Subcutaneous abdominal adipose tissue (tissue), 5 donors: ENCODE results near the gene NDST4.
"Not testable (repeated sequence)": the region's sequence is repeated elsewhere in the genome, so short reads cannot be mapped to it uniquely, and the experiment has no call there.

Experiments
- H3K27ac ChIP-seq: one replicate; pipeline ENCODE4 v1.7.0; 2013; ENCODE audit warnings: low read depth, mild to moderate bottlenecking, inconsistent platforms, low read length, moderate library complexity
- H3K27me3 ChIP-seq, 5 donors: one replicate each; pipeline ENCODE4 v1.7.0; 2013; ENCODE audit warnings: low read length in 5 of 5, inconsistent platforms in 1 of 5; ENCODE audit not compliant: control insufficient read depth in 5 of 5, insufficient read depth in 4 of 5
- H3K36me3 ChIP-seq, 5 donors: one replicate each; pipeline ENCODE4 v1.7.0; 2013; ENCODE audit warnings: low read length in 5 of 5; ENCODE audit not compliant: control insufficient read depth in 5 of 5, insufficient read depth in 5 of 5
- H3K4me1 ChIP-seq, 5 donors: one replicate each; pipeline ENCODE4 v1.7.0; 2013; ENCODE audit warnings: low read length in 5 of 5, mild to moderate bottlenecking in 3 of 5, moderate library complexity in 1 of 5; ENCODE audit not compliant: control insufficient read depth in 5 of 5, insufficient read depth in 5 of 5
- H3K4me3 ChIP-seq, 5 donors: one replicate each; pipeline ENCODE4 v1.7.0; 2013; ENCODE audit warnings: low read length in 5 of 5, low read depth in 1 of 5
- H3K9ac ChIP-seq, 5 donors: one replicate each; pipeline ENCODE4 v1.7.0; 2013; ENCODE audit warnings: low read length in 5 of 5, mild to moderate bottlenecking in 4 of 5, moderate library complexity in 3 of 5
- H3K9me3 ChIP-seq, 5 donors: one replicate each; pipeline ENCODE4 v1.7.0; 2013; ENCODE audit warnings: low read length in 5 of 5; ENCODE audit not compliant: control insufficient read depth in 5 of 5
- donor health status: healthy.
- donor health status: healthy.
- donor health status: healthy.
- donor health status: healthy.
- donor health status: healthy.

NDST4 gene

DNA sequence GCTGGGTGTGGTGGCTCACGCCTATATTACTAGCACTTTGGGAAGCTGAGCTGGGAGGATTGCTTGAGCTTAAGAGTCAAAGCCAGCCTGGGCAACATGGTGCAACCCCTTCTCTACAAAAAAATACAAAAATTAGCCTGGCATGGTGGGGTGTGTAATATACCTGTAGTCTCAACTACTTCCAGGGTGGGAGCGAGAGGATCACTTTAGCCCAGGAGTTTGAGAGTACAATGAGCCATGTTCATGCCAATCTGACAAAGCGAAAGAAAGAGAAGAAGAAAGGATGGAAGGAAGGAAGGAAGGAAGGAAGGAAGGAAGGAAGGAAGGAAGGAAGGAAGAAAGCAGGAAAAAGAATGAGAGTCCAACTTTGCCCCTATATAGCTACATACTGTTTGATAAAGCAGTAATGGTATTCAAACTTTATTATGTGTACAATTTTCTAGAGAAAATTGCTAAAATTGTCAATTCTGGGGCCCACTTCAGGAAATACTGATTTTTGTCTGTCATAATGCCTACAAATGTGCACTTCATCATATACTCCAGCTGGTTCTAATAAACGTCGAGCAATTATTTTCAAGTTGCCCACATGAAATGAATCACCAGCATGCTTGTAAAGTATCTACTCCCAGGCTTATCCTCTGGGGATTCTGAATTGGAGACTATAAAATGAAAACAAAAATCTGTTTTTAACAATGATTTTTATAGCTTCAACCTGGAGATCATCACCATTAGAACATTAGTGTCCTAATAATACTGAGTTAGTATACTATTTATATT is 132.3 kb downstream of the NDST4 start:
- Histone ChIP-seq H3K27me3 (no peaks in the 10 kb centered on the region), H3K36me3 (no peaks in the 10 kb centered on the region), H3K4me3 (no peak overlapping the region), H3K9me3 (no peaks in the 10 kb centered on the region), H3K27ac (no peak overlapping the region), H3K9ac (no peak overlapping the region), H3K4me1 (no peaks in the 10 kb centered on the region)

DNA sequence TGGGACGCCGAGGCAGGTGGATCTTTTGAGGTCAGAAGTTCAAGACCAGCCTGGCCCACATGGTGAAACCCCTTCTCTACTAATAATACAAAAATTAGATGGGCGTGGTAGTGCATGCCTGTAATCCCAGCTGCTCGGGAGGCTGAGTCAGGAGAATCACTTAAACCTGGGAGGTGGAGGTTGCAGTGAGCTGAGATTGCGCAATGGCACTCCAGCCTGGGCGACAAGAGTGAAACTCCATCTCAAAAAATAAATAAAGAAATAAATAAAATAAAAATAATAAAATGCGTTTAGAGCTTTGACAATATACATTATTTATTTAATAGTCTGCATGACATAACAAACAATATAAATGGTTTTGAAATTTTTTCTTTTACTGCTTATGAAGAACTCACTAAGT is 133.0 kb downstream of the NDST4 start:
- H3K36me3 ChIP-seq, H3K9ac ChIP-seq, H3K27me3 ChIP-seq, H3K9me3 ChIP-seq, H3K4me1 ChIP-seq, H3K4me3 ChIP-seq, H3K27ac ChIP-seq: not testable (repeated sequence)

DNA sequence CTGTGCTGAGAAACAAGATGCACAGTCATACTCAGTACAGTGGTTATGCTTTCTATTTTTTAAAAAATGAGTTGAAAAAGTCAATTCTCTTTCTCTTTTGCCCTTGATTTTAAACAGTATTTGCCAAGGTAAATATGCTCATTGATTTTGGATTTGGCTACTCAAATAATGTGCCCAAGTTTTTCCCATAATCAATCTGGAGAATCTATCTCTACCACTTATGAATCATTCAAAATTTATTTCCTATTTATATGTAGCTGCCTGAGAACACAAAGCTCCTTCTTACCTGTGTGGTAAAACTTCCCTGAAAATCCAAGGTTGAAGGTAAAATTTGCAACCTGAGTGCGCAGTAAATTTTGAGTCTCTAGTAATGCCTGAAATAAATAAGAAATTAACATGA is 136.5 kb downstream of the NDST4 start:
- Histone ChIP-seq H3K9me3 (no peaks in the 10 kb centered on the region), H3K27me3 (no peaks in the 10 kb centered on the region), H3K36me3 (no peaks in the 10 kb centered on the region), H3K27ac (no peak overlapping the region), H3K9ac (no peak overlapping the region), H3K4me3 (no peak overlapping the region), H3K4me1 (no peaks in the 10 kb centered on the region)

DNA sequence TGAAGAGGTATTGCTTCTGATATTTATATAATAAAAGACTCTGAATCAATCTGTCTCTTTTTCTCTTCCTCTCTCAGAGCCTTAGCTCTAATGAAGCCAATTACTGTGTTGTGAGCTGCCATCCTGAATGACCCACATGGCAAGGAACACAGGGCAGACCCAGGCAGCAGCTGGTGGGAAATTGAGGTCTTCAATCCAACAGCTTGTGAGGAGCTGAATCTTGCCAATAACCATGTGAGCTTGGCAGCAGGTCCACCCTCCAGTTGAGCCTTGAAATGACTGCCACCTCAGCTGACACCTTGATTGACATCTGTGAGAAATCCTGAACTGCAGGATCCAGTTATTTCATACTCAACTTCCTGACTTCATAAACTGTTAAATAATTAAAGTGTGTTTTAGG is 149.4 kb downstream of the NDST4 start:
- Histone ChIP-seq H3K9me3 (no peaks in the 10 kb centered on the region), H3K36me3 (no peaks in the 10 kb centered on the region), H3K9ac (no peak overlapping the region), H3K4me1 (no peaks in the 10 kb centered on the region), H3K27ac (no peak overlapping the region), H3K4me3 (no peak overlapping the region), H3K27me3 (no peaks in the 10 kb centered on the region)

DNA sequence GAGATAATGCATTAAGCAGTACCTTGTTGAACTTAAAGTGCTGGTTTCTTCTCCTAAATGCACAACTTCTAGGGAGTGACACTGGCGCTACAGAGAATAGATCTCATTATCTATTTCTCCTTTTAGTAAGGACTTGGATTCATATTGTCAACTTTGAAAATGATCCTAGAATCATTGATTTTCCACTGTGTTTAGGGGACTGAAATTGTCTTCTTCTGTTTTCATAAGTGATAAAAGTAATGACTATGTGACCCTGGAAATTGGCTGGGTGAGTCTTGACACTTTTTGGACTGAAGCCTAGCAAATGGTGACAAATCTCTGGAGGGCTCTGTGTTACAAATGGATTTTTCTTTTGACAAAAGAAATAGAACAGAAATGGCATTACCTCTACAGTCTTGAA is 167.8 kb downstream of the NDST4 start:
- Histone ChIP-seq H3K9me3 (no peaks in the 10 kb centered on the region), H3K27me3 (no peaks in the 10 kb centered on the region), H3K9ac (no peak overlapping the region), H3K36me3 (no peaks in the 10 kb centered on the region), H3K27ac (no peak overlapping the region), H3K4me3 (no peak overlapping the region), H3K4me1 (no peaks in the 10 kb centered on the region)

DNA sequence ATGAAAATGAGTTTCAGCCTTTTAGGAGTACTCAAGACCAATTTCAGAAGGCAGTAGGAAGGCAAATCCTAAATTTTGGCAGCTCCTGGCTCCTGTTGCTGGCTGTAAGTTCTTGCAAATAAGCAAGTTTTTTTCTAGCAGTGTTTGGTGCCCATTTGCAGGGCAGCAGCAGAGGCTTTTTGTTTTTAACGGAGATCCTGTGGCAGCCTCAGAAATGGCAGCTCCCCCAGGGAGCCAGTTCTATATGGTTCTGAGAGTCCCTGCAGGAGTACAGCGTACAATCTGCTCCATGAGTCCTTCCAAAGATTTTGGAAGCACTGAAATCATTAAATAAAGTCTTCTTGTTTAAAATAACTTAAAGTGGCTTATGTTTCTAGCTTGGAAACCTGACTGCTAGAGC is 171.9 kb downstream of the NDST4 start:
- no peak overlapping the region for H3K27ac ChIP-seq
- no peak overlapping the region for H3K4me3 ChIP-seq
- H3K9ac ChIP-seq: no peak overlapping the region
- H3K4me1 ChIP-seq: no peaks in the 10 kb centered on the region
- H3K9me3 ChIP-seq: no peaks in the 10 kb centered on the region
- no peaks in the 10 kb centered on the region for H3K36me3 ChIP-seq
- H3K27me3 ChIP-seq: no peaks in the 10 kb centered on the region

DNA sequence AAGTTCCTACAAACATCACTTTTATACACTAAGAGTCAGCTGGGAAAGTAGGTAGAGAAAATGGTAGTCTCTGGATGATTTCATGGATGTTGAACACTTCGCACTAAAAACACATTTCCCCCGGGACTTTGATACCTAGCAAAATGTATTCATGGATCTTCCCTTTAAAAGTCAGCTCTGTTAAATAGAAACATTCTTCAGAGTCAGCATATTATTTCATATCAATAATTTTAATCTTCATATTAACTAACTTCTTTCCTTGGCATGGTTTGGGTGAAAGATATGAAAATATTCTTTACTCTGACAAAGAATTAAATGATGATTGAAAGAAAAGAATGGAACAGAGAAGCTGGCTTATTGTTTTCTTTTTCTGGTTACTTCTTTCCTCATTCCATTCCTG is 185.5 kb downstream of the NDST4 start:
- Histone ChIP-seq H3K27me3 (no peaks in the 10 kb centered on the region), H3K4me3 (no peak overlapping the region), H3K36me3 (no peaks in the 10 kb centered on the region), H3K27ac (no peak overlapping the region), H3K9me3 (no peaks in the 10 kb centered on the region), H3K9ac (no peak overlapping the region), H3K4me1 (no peaks in the 10 kb centered on the region)

DNA sequence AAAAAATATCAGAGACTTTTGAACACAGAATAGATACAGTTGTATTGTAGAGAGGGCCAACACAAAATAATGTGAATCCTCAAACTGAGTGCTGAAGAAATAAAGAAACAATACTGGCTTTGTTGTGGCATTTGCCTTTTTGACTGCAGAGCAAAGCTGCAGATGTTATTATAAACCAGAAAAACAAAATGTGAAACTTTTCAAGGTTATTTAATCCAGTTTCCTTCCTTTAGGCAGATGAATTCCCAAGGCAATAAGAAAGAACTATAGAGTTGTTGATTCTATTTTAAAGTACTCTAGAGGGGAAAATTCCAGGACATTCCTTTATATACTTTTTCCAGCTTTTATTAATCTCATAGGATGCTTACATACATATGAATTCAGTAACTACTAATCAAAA is 186.8 kb downstream of the NDST4 start:
- no peak overlapping the region for H3K27ac ChIP-seq
- no peak overlapping the region for H3K9ac ChIP-seq
- H3K27me3 ChIP-seq: no peaks in the 10 kb centered on the region
- no peak overlapping the region for H3K4me3 ChIP-seq
- no peaks in the 10 kb centered on the region for H3K36me3 ChIP-seq
- H3K4me1 ChIP-seq: no peaks in the 10 kb centered on the region
- no peaks in the 10 kb centered on the region for H3K9me3 ChIP-seq

DNA sequence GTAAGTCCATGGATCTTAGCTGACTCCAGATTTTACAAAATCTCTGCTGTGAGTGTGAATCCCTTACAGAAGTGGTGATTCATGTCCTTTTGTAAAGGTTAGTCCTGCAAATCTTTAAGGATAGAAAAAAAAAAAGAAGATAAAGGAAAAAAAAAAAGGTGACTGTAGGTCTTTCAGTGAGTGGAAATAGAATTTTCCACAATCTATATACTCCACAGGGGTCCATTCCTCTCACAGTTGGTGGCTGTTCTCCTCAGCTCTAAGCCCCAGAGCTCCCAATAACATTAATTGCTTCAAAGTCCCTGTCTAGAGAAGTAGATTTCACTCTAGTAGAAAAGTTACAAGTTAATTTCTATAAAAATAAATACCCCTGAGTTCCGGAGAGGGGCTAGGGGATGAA is 189.1 kb downstream of the NDST4 start:
- no peaks in the 10 kb centered on the region for H3K27me3 ChIP-seq
- H3K9me3 ChIP-seq: no peaks in the 10 kb centered on the region
- no peaks in the 10 kb centered on the region for H3K36me3 ChIP-seq
- no peaks in the 10 kb centered on the region for H3K4me1 ChIP-seq
- no peak overlapping the region for H3K27ac ChIP-seq
- no peak overlapping the region for H3K9ac ChIP-seq
- H3K4me3 ChIP-seq: no peak overlapping the region

DNA sequence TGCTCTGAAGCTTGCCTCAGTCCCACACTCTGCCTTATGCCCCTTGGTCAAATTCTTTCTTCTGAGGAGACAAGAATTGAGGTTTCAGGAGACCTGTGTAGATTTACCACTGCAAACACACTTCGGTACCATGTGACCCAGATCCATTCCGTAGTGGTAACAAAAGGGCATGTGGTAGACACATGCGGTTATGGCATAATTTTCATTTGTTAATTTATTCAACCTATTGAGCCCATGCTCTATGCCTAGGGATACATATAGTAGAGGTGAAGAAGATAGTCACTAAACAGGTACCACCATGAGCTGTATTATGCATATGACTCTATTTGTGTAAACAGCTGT is 190.9 kb downstream of the NDST4 start:
- H3K27me3 ChIP-seq: no peaks in the 10 kb centered on the region
- no peak overlapping the region for H3K27ac ChIP-seq
- no peak overlapping the region for H3K4me3 ChIP-seq
- H3K9me3 ChIP-seq: no peaks in the 10 kb centered on the region
- no peaks in the 10 kb centered on the region for H3K4me1 ChIP-seq
- H3K9ac ChIP-seq: no peak overlapping the region
- H3K36me3 ChIP-seq: no peaks in the 10 kb centered on the region
